HG03378 (cell line): ENCODE measurements around the gene OR10H1.
"Not testable (repeated sequence)": the region's sequence is repeated elsewhere in the genome, so short reads cannot be mapped to it uniquely, and the experiment has no call there.

Experiments used
- ATAC-seq: cut with Tn5 transposase; IDR thresholded peaks from one replicate; pipeline ENCODE4 v1.9.1; 2021; ENCODE audit warnings: mild to moderate bottlenecking, moderate library complexity; ENCODE audit not compliant: unreplicated experiment

The OR10H1 gene

DNA sequence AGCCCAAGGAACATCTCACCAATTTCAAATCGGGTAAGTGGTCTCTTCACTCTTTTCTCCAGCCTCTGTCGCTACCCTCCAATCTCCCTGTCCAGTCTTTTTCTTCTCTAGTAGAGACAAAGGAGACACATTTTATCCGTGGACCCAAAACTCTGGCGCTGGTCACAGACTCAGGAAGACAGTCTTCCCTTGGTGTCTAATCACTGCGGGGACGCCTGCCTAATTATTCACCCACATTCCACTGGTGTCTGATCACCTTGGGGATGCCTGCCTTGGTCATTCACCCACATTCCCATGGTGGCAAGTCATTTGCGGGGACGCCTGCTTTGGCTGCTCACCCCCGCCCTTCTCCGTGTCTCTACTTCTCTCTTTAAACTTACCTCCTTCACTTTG lies 13.8 kb upstream of the OR10H1 start:
- ATAC-seq: no peak

GRCh38 chr19:15828611-15829305 lies 13.3 kb upstream of the OR10H1 start:
- ATAC-seq: not testable (repeated sequence)

DNA sequence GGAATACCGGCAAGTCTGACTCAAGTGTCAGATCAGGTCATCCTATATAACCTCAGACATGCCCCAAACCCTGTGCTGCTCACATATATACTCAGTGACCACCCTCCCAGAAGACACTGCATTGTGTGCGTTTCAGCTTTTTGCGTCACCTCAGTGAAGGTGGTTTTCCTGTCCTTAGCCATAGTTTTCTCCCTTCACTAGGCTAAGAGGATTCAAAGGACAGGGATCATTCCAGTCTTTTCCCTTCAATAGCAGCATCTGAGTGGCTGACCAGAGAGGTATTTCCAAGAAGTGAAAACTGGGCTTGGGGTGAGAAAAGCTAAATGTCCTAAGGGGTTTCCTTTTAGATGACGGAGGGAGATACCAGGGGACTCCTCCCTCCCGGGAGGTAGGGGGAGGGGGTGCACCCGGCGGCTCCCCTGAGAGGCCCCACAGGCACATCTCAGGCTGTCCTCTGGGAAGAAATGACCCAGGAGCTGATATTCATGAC lies 12.7 kb upstream of the OR10H1 start:
- no peak for ATAC-seq

GRCh38 chr19:15825753-15826152 lies 10.3 kb upstream of the OR10H1 start:
- no peak for ATAC-seq

GRCh38 chr19:15820646-15821045 lies 5.2 kb upstream of the OR10H1 start:
- ATAC-seq: no peak

DNA sequence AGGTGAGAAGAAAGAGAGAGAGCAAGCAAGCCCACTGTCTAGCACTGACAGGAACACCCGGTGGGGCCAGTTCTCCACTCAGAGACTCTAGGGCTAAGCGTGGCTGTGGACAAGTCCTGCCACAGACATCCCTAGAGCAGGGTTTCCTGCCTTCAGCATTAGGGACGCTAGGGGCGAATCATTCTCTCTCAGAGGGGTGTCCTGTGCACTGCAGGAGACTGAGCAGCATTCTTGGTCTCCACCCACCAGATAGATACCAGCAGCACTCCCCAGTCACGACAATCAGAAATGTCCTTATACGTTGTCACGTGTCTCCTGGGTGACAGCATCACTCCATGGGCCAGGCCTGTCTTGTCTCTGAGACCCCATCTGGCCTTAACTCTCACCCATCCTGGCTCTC lies 1.5 kb downstream of the OR10H1 start:
- no peak for ATAC-seq

GRCh38 chr19:15812060-15812722 lies 3.3 kb downstream of the OR10H1 start:
- ATAC-seq: no peak

GRCh38 chr19:15811476-15811875 lies 4.0 kb downstream of the OR10H1 start:
- ATAC-seq: no peak

DNA sequence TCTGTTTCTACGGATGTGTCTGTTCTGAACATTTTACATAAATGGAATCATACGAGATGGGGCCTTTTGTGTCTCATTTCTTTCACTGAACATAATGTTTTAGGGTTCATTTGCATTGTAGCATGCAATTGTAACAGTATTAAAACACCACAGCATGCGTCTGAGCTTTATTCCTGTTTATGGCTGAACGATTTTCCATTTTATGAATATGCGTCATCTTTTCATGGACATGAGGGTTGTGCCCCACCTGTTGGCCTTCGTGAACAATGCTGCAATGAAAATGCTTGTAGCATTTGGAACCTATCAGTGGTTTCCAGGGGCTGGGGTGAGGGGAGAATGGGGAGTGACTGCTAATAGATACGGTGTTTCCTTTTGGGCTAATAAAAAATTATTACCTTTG lies 5.1 kb downstream of the OR10H1 start:
- no peak for ATAC-seq

- ATAC-seq: not testable (repeated sequence)
These were observed 21.2 kb downstream of the OR10H1 start for GRCh38 chr19:15794279-15794678.

GRCh38 chr19:15790096-15790495 lies 25.4 kb downstream of the OR10H1 start:
- no peak for ATAC-seq

GRCh38 chr19:15788594-15789270 lies 26.7 kb downstream of the OR10H1 start:
- ATAC-seq: no peak

GRCh38 chr19:15787611-15788155 lies 27.8 kb downstream of the OR10H1 start, which contains the start of gene OR10H5:
Gene OR10H5, plus strand, starts transcription at chr19:15787661. Its CDS starts 6,388 bp downstream, at chr19:15794049.
- no peak for ATAC-seq

DNA sequence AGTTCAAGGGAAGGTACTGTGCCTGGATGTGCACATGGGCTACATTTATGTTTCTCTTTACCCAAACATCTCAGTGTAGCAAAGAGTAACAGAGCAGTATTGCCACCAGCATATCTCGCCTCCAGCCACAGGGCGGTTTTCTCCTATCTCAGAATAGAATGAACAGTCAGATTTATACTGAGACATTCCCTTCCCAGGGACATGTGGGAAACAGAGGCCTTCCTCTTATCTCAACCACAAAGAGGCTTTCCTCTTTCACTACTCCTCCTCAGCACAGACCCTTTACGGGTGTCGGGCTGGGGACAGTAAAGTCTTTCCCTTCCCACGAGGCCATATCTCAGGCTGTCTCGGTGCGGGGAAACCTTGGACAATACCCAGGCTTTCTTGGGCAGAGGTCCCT lies 32.6 kb downstream of the OR10H1 start:
- not testable (repeated sequence) for ATAC-seq

DNA sequence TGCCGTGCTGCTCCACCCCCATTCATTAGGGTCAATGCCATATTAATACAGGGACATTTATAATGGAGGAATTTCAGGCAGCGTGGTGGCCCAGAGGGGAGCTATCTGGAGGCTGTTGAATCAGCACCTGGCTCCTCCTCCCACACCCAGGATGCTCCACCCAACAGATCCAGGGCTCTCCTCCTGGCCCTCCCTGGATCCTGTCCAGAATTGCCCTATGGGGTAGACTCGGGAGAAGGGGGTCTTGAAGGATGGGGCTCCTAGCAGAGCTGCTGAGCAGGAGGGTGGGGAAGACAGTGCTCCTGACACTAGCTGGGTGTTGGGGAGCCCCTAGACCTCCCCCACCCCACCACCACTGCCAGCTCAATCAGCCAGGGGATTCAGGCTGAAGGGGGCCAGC lies 33.3 kb downstream of the OR10H1 start:
- ATAC-seq: no peak

GRCh38 chr19:15781661-15782060 lies 33.8 kb downstream of the OR10H1 start:
- no peak for ATAC-seq

DNA sequence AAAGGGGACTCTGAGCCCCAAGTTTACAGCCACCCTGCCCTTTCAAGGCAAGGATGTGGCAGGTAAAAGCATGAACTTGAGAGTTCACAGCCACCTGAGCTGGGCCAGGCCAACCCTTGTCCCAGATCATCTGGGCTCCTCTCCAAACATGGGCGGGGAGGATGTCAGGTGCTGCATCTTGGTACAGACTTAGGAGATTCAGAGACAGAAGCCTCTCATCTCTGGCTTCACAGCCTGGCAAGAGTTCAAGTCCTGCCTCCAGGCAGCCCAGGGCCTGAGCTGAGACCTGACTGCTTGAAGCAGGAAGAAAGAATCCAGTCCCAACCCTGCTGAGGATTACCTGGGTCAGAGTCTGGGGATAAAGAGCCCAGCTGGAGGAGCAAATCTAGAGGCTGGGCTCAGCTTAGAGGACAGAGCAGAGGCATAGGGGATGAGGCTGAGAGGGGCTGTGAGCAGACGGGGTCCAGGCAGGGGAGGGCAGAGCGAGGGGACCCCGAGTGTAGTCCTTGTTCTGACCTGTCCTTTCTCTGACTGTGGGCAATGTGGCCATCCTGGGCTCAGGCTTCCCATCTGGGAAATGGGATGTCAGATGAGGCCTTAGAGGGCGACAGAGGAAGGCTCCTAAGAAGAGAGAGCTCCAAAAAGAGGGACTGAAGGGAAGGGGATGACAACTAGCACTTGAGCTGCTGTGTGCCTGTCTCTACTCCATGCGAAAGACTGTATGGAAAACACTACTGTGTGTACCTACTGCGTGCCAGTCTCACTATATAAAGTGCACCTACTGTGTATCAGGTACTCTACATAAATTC lies 34.6 kb downstream of the OR10H1 start:
- ATAC-seq: no peak

GRCh38 chr19:15779756-15780476 lies 35.5 kb downstream of the OR10H1 start:
- ATAC-seq: no peak

DNA sequence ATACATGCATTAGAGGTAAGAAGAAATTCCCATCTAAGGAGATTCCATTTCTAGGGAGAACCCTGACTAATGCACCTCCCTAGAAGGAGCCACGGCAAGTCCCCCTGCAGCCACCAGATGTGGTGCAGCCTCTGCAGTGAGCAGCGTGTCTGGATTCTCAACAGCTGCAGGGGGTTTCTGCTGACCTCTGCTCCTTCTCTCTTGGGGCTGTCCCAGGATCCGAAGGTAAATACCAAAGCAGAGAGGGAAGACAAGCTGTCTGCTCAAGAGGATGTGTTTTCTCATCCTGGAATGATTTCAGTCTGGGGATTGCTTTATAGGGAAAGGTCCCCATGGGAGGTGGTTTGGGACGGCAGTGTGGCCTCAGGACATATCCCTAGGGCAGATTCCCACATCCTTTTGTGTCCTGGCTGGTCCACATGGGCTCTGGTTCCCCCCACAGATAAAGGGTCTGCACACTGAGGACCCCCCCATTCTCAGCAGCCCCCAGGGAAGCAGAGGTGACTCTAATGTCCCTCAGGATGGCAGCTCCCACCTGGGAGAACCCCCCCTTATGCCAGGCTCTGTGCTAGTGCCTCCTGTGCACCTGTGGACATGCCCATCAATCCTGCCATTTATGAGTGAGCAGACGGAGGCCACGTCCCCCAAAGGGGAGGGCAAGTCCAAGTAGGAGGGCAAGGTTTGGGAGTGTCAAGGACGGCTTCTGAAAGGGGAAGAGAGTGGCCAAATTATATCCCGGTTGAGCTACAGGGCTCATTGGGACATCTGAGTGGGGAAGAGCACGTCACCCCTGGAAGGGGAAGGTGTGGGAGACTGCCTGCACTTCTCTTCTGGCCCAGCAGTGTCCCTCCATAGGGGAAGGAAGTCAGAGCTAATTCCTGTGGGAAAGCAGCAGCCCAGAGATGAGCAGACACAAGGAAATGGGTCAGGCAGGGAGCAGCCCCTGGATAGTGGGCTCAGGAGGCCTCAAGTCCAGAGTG lies 38.2 kb downstream of the OR10H1 start:
- no peak for ATAC-seq
